GM19468 (cell line): ENCODE results near the gene MAP3K13.
"Not testable (repeated sequence)": the region's sequence is repeated elsewhere in the genome, so short reads cannot be mapped to it uniquely, and the experiment has no call there.

Experiments used
- ATAC-seq: cut with Tn5 transposase; IDR thresholded peaks from one replicate; pipeline ENCODE4 v1.9.1; 2021; ENCODE audit warnings: mild to moderate bottlenecking, moderate library complexity, moderate number of reproducible peaks; ENCODE audit not compliant: unreplicated experiment; ENCODE audit errors: extremely low read depth

The MAP3K13 gene

DNA sequence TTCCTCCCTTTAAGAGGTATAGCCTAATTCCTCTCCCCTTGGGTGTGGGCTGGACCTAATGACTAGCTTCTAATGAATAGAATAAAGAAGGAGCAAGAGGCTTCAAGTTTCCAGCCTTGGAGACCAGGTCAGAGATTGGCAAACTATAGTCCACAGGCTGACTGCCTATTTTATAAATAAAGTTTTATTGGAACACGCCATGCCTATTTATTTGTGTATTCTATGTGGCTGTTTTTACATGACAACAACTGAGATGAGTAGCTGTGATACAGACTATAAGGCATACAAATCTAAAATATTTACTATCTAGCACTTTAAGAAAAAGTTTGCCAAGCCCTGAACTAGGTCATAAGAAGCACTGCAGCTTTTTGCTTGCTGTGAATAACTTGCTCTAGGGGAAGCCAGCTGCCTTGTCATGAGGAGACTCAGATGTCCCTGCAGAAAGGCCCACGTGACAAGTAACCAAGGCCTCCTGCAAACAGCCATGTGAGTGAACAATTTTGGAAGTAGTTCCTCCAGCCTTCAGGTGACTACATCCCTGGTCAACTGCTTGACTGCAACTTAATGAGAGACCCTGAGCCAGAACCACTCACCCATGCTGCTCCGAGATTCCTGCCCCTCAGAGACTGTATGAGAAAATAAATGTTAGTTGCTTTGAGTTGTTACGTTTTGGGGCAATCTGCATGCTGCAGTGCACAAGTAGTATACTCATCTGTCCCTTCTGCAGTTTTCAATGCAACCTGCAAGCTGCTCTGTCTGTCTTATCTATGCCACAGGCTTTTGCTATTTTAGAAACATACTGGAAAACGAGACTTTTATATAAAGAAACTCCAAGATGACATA, 21.1 kb upstream of the MAP3K13 start:
- no peak for ATAC-seq

DNA sequence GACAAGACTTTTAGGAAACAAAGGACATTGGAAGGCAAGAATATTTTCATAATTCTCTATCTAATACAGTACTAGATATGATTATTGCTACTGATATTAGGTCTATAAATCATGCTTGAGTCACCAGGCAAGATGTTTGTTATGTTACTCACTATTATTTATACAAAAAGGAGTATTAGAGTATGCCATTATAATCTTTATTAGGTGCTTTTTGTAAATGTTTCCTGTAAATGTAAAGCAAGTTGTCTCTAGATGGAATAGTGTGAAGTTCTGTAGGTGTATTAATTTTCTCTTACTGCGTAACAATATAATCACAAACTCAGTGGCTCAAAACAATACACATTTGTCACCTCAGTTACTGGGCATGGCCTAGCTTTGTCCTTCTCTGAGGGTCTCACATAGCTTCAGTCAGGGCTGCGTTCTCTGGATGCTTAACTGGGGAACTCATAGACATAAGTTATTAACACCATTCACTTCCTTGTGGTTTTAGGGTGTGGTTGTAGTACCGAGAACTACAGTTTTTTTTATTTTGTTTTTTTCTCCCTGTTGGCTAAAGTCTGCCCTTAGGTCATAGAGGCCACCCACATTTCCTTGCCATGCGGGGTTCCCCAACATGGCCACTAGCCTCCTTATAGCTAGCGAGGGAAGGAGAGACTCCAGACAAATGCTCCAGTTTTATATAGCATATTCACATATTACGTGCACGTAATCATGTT, 20.3 kb upstream of the MAP3K13 start:
- no peak for ATAC-seq

- no peak for ATAC-seq
Observed at GRCh38 chr3:185347399-185347798, 15.5 kb upstream of the MAP3K13 start.

GRCh38 chr3:185350841-185351240, 12.1 kb upstream of the MAP3K13 start:
- ATAC-seq, result no peak

DNA sequence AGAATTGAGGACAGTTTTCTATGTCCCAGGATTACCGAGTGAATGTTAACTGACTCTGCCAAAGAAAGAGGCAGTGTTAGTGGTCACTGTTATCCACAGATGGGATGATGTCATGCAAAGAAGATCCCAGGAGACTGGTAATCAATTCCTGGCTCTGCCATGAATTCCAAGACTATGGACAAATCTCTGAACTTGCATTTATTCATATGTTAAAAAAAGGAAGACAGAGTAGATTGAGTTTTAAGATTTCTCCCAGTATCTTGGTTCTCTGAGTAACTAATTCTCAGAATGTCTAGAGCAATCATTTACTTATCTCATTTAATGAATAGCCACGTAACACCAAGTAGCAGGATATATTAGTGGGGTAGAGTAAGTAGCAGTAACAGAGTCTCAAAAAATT, 11.5 kb upstream of the MAP3K13 start:
- no peak for ATAC-seq

DNA sequence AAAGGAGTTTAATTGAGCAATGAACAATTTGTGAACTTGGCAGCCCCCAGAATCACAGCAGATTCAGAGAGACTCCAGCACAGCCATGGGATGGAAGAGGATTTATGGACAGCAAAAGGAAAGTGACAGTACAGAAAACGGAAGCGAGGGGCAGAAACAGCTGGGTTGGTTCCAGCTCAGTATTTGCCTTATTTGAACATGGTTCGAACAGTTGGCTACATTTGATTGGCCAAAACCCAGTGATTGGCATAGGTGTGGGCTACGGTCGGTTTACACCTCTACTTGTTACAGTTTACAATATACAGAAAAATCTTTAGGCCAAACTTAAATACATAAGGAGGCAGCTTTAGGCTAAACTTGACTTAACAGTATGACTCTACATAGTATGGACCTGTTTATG, 9.7 kb upstream of the MAP3K13 start:
- no peak for ATAC-seq

DNA sequence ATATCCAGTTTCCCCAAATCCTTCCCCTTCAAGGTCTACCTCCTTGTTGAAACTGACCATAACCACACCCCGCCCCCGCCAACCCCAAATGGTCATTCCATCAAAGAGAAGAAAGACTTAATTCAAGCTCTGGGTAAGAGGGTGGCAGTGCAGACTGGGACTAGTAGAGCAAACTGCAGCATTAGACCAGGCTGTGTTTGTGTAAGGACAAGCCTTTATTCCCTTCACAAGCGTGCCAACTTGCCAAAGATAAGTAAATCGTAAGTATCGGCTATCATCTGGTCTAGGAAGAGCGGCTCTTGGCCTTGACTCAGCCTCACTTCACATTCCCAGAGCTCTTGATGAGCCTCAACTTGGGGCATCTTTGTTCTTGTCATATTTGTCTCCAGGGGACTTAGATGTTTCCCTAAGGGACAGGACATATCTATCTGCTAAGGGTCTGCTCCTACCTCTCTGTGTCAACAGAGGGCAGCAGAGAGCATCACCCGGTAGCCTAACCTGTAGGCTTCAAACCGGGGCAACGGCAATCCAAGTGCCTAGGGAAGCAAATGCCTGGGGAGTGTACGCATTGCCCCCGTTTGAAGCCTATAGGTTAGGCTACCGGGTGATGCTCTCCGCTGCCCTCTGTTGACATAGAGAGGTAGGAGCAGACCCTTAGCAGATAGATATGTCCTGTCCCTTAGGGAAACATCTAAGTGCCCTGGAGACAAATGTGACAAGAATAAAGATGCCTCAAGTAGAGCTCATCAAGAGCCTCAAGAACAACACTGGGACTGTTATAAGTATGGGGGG, 8.9 kb upstream of the MAP3K13 start:
- ATAC-seq, result peak; percentile 94

- ATAC-seq, result no peak
Observed at GRCh38 chr3:185356499-185356898, 6.4 kb upstream of the MAP3K13 start.

- no peak for ATAC-seq
Observed at GRCh38 chr3:185361920-185362319, 1.0 kb upstream of the MAP3K13 start.

DNA sequence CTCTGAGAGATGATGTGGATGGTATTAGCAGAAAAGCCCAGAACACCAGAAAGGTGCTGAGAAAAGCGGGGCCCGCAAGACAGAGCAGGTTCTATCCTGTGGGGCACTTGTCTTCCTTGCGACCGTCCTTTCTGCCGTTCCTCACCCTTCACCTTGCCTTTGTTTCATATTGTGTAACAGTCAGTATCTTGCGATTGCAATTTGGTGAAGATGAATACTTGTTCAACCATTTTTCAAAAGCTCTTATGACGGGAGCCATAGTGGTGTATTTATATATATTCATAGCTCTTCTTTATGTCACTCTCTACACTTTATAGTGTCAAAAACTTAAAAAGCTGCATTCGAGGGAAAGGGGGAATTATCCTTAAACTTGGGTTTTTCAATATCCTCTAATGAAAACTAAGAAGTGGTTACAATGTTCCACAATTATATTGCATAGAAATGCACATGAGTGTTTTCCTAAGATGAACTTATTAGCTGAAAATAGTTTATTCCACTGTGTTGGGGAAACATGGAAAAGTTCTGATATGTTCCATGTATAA, 797 bp downstream of the MAP3K13 start:
- no peak for ATAC-seq

- ATAC-seq, result no peak
Observed at GRCh38 chr3:185365291-185366073, 2.5 kb downstream of the MAP3K13 start.

DNA sequence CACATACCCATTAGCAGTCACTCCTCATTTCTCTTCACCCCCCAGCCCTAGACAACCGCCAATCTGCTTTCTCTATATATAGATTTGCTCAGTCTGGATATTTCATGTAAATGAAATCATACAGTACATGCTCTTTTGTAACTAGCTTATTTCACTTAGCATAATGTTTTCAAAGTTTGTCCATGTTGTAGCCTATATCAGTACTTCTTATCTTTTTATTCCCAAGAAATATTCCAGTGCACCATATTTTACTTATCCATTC, 3.1 kb downstream of the MAP3K13 start:
- ATAC-seq, result no peak

GRCh38 chr3:185366913-185367312, 4.0 kb downstream of the MAP3K13 start:
- no peak for ATAC-seq

GRCh38 chr3:185370349-185370748, 7.4 kb downstream of the MAP3K13 start:
- ATAC-seq, result not testable (repeated sequence)

DNA sequence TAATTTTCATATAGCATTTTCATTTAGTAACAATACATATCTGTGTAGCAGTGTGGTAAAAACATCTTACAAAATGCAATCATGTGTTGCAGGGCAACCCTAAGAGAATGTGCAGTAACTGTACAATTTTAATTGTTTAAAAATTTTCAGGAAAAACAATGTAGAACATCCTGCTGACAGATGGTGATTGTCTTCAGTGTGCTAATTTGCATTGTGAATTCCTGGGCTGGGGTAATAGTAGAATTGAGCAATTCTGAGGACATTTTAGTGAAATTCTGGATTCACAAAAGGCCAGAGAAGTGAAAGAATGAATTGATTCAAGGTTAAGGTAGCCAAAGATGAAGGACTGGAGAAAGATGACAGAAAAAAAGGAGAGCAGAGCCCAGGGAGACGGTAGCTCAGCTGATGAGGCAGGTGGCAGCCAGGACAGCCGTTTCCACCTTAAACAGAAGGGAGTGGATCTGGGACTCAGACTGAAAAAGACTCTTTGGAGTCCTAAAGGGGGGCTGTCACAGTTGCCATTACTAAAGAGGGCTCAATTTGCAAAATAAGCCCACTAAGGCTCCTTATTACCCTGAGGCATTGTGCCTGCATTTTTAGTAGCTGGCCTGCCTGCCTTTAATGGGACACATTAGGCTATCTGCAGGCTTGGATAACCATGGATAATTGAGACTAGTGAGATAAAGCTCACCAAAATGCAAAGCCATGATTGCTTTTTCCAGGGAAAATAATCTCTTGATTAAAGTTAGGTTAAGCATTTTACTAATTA, 8.6 kb downstream of the MAP3K13 start:
- no peak for ATAC-seq

DNA sequence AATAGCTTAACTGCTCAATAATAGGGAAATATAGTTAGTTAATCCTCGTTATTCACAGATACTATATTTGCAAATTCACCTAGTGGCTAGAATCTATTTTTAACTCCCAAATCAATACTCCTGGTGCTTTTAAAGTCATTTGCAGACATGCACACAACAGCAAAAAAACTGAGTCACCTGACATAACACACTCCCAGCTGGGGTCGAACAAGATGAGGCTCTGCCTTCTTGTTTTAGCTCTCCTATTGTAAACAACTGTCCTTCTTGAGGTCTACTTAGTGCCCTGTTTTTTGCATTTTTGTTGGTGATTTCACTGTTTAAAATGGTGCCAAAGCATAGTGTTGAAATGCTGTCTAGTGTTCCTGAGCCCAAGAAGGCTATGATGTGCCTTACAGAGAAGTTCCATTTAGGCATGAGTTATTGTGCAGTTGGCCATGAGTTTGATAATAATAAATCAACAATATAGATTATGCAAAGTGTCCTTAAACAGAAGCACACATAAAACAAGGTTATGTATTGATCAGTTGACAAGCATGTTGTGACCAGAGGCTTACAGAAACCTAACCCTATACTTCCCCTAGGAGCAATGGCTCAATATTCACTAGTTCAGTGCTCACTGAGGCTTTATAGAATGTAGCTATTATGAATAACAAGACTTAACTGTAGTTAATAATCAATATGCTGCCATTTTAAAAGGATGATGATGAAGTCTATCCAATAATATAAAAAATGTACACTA, 18.6 kb downstream of the MAP3K13 start:
- no peak for ATAC-seq

DNA sequence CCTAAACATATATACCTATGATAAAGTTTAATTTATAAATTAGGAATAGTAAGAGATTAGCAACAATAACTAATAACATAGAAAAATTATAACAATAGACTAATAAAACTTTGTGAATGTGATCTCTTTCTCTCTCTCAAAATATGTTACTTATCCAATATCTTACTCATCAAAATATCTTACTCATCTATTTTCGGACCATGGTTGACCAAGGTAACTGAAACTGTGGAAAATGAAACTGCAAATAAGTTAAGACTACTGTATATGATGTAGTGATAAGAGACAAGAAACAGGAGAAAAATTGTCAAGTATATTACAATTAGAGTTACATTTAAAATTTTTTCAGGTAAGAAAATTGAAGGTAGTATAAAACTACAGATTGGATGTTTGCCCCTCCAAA, 19.2 kb downstream of the MAP3K13 start:
- ATAC-seq, result no peak

- not testable (repeated sequence) for ATAC-seq
Observed at GRCh38 chr3:185386515-185386914, 23.6 kb downstream of the MAP3K13 start.

DNA sequence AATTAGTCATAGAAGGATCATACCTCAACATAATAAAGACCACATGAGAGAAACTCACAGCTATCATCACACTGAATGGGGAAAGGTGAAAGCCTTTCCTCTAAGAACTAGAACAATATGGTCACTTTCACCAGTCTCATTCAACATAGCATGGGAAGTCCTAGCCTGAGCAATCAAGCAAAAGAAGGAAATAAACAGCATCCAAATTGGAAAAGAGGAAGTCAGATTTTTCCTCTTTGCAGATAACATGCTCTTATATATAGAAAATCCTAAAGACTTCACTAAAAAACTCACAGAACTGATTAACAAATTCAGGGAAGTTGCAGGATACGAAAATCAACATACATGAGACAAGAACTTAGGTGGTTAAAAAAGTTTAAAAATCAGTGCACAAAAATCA, 24.7 kb downstream of the MAP3K13 start:
- ATAC-seq, result no peak
